ENCODE results near the gene C1orf56.

- no peak for TF ChIP-seq CTCF (conservative IDR thresholded peaks at IDR 0.05; ENCODE audit: low read depth, low read length)
- no peak for TF ChIP-seq EZH2 (IDR thresholded peaks at IDR 0.05; ENCODE audit: borderline replicate concordance, low read depth, low read length, poor library complexity, severe bottlenecking)
Observed at GRCh38 chr1:151005729-151006319, 41.7 kb upstream of the C1orf56 start.
